Ishikawa (cell line): ENCODE measurements around the gene OR2V2.

ENCODE experiments used
- CEBPB ChIP-seq: IDR thresholded peaks from 2 replicates; pipeline ENCODE4 v1.6.1; 2012
- CREB1 ChIP-seq: IDR thresholded peaks from 2 replicates; pipeline ENCODE4 v1.6.1; 2012; ENCODE audit warnings: low read depth
- EGR1 ChIP-seq: IDR thresholded peaks from 2 replicates; pipeline ENCODE4 v1.6.1; 2012
- EP300 ChIP-seq: IDR thresholded peaks from 2 replicates; pipeline ENCODE4 v1.6.1; 2012; ENCODE audit warnings: borderline replicate concordance
- FOXM1 ChIP-seq: IDR thresholded peaks from 2 replicates; pipeline ENCODE4 v1.6.1; 2012; ENCODE audit warnings: low read depth, borderline replicate concordance
- RAD21 ChIP-seq: IDR thresholded peaks from 2 replicates; pipeline ENCODE4 v1.6.1; 2012; ENCODE audit warnings: low read depth
- TAF1 ChIP-seq: IDR thresholded peaks from 2 replicates; pipeline ENCODE4 v1.6.1; 2012; ENCODE audit warnings: low read depth, mild to moderate bottlenecking
- TCF12 ChIP-seq: IDR thresholded peaks from 2 replicates; pipeline ENCODE4 v1.6.1; 2012; ENCODE audit warnings: low read depth
- TEAD4 ChIP-seq: IDR thresholded peaks from 2 replicates; pipeline ENCODE4 v1.6.1; 2012
- YY1 ChIP-seq: IDR thresholded peaks from 2 replicates; pipeline ENCODE4 v1.6.1; 2012; ENCODE audit warnings: low read depth
- TF ChIP-seq, protein P1 (sequence below): IDR thresholded peaks from 2 replicates; pipeline ENCODE4 v1.6.1; 2012
- TF ChIP-seq, protein P2 (sequence below): IDR thresholded peaks from 2 replicates; pipeline ENCODE4 v1.6.1; 2012; ENCODE audit warnings: low read depth, mild to moderate bottlenecking
- TF ChIP-seq, protein P3 (sequence below): IDR thresholded peaks from 2 replicates; pipeline ENCODE4 v1.6.1; 2012

DNA sequence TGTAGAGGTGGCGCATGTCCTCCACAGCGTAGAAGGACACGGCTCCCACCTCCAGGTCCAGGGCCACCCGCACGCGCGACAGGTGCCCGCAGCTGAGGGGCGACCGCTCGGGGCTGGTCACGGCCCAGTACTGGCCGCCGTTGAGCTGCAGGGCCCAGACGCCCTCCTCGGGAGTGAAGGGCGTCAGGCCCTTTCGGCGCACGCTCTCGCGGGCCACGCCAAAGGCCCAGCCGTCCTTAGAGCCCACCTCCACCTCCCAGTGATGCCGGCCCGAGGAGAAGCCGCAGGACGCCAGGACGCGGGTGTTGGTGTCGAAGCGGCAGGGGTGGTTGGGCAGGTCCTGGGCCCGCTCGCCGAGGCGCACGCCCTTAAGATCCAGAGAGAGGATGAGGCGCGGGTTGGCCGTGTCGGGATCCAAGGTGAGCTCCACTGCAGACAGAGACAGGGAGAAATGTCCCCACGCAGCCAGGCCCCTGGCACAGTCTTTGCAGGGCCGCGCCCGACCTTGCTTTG is 47.9 kb downstream of the OR2V2 start:
- TF ChIP-seq, protein P1, sequence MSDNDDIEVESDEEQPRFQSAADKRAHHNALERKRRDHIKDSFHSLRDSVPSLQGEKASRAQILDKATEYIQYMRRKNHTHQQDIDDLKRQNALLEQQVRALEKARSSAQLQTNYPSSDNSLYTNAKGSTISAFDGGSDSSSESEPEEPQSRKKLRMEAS: no peak
- TF ChIP-seq YY1 (no peak), RAD21 (no peak), EP300 (no peak), FOXM1 (no peak), TAF1 (no peak), EGR1 (no peak), CEBPB (no peak), TCF12 (no peak), TEAD4 (no peak), CREB1 (no peak)
- TF ChIP-seq, protein P2, sequence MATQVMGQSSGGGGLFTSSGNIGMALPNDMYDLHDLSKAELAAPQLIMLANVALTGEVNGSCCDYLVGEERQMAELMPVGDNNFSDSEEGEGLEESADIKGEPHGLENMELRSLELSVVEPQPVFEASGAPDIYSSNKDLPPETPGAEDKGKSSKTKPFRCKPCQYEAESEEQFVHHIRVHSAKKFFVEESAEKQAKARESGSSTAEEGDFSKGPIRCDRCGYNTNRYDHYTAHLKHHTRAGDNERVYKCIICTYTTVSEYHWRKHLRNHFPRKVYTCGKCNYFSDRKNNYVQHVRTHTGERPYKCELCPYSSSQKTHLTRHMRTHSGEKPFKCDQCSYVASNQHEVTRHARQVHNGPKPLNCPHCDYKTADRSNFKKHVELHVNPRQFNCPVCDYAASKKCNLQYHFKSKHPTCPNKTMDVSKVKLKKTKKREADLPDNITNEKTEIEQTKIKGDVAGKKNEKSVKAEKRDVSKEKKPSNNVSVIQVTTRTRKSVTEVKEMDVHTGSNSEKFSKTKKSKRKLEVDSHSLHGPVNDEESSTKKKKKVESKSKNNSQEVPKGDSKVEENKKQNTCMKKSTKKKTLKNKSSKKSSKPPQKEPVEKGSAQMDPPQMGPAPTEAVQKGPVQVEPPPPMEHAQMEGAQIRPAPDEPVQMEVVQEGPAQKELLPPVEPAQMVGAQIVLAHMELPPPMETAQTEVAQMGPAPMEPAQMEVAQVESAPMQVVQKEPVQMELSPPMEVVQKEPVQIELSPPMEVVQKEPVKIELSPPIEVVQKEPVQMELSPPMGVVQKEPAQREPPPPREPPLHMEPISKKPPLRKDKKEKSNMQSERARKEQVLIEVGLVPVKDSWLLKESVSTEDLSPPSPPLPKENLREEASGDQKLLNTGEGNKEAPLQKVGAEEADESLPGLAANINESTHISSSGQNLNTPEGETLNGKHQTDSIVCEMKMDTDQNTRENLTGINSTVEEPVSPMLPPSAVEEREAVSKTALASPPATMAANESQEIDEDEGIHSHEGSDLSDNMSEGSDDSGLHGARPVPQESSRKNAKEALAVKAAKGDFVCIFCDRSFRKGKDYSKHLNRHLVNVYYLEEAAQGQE: no peak
- TF ChIP-seq, protein P3, sequence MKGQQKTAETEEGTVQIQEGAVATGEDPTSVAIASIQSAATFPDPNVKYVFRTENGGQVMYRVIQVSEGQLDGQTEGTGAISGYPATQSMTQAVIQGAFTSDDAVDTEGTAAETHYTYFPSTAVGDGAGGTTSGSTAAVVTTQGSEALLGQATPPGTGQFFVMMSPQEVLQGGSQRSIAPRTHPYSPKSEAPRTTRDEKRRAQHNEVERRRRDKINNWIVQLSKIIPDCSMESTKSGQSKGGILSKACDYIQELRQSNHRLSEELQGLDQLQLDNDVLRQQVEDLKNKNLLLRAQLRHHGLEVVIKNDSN: no peak
